Measurements from ENCODE around the gene CLCN6. TPM values are rescaled to one million over a fixed set of nuclear protein-coding genes. Genes with fewer than 3 reads are reported as not detected.
A peak's percentile ranks its signal among the peaks of the same experiment; 100 is the strongest.

Gene CLCN6
- total and polyA plus RNA-seq, 7 experiments from 2014 or later, result 3.4 to 23.0 (median 17.4) TPM

GRCh38 chr1:11839727-11840705, 34.0 kb downstream of the CLCN6 start:
- peaks cover 4 to 73% (median 7%) of the 10 kb centered on the region in 3 experiments for H3K36me3 ChIP-seq (ENCODE audit: control insufficient read depth in 2 of 3, insufficient read depth in 3 of 3, low read length in 3 of 3)
- Mint-ChIP-seq H3K4me1 (peaks cover 0 to 8% (median 4%) of the 10 kb centered on the region in 7 donors), H3K9me3 (peaks cover 0 to 3% (median 0%) of the 10 kb centered on the region in 11 donors), H3K27ac (no peak overlapping the region), H3K36me3 (peaks cover 10 to 55% (median 20%) of the 10 kb centered on the region in 5 donors), H3K27me3 (no peaks in the 10 kb centered on the region), H3K4me3 (no peak overlapping the region)
- no peak for DNase-seq
- ChIA-PET CTCF (interaction anchor here (0.6 to 1.4 kb wide), 4 partner anchors 9 to 260 kb away, joined by 3 to 5 read pairs (median 4); no protein-coding TSS in a partner anchor), POLR2A (interaction anchor here (6.2 kb wide), 1 partner anchor 69 kb away, joined by 45 read pairs; no protein-coding TSS in a partner anchor)
- no peaks in the 10 kb centered on the region for H3K4me1 ChIP-seq (ENCODE audit: control insufficient read depth in 2 of 2, insufficient read depth in 2 of 2, low read length in 2 of 2)
- no peak overlapping the region for H3K4me3 ChIP-seq (ENCODE audit: low read length)
- ATAC-seq, result no peak
- H3K9me3 ChIP-seq (ENCODE audit: control insufficient read depth in 2 of 3, low read length in 3 of 3), result no peaks in the 10 kb centered on the region
- intact Hi-C loops (cut with micrococcal nuclease), result loop anchor here (2.0 to 10.0 kb wide), 2 partner anchors 175 to 279 kb away; partner anchors contain the start of gene MIIP (in 1 of the 2)
- H3K27me3 ChIP-seq (ENCODE audit: control insufficient read depth in 2 of 2, insufficient read depth in 2 of 2, low read length in 2 of 2), result no peaks in the 10 kb centered on the region
- no peak overlapping the region for H3K27ac ChIP-seq (ENCODE audit: low read depth, low read length)

- H3K27ac Mint-ChIP-seq, result no peak overlapping the region
- Histone ChIP-seq H3K36me3 (ENCODE audit: control insufficient read depth in 2 of 3, insufficient read depth in 3 of 3, low read length in 3 of 3) (peaks cover 4 to 58% (median 7%) of the 10 kb centered on the region in 3 experiments), H3K9me3 (ENCODE audit: control insufficient read depth in 2 of 3, low read length in 3 of 3) (no peaks in the 10 kb centered on the region), H3K4me1 (ENCODE audit: control insufficient read depth in 2 of 2, insufficient read depth in 2 of 2, low read length in 2 of 2) (no peaks in the 10 kb centered on the region), H3K27ac (ENCODE audit: low read depth, low read length) (no peak overlapping the region), H3K4me3 (ENCODE audit: low read length) (no peak overlapping the region), H3K27me3 (ENCODE audit: control insufficient read depth in 2 of 2, insufficient read depth in 2 of 2, low read length in 2 of 2) (no peaks in the 10 kb centered on the region)
- ChIA-PET POLR2A (interaction anchor here (6.2 kb wide), 1 partner anchor 67 kb away, joined by 45 read pairs; no protein-coding TSS in a partner anchor), CTCF (interaction anchor here (1.2 kb wide), 1 partner anchor 51 kb away, joined by 4 read pairs; no protein-coding TSS in a partner anchor)
- ATAC-seq (no peak), DNase-seq (no peak)
- no peaks in the 10 kb centered on the region for H3K27me3 Mint-ChIP-seq
- H3K36me3 Mint-ChIP-seq, result peaks cover 6 to 51% (median 19%) of the 10 kb centered on the region in 5 donors
- intact Hi-C loops (cut with micrococcal nuclease), result no loop called here
- H3K4me3 Mint-ChIP-seq, result no peak overlapping the region
- H3K9me3 Mint-ChIP-seq, result peaks cover 0 to 3% (median 0%) of the 10 kb centered on the region in 11 donors
- peaks cover 0 to 15% (median 4%) of the 10 kb centered on the region in 7 donors for H3K4me1 Mint-ChIP-seq
These were observed 35.5 kb downstream of the CLCN6 start for GRCh38 chr1:11841245-11842153.

GRCh38 chr1:11842154-11843041, 36.4 kb downstream of the CLCN6 start:
- H3K4me3 Mint-ChIP-seq, result no peak overlapping the region
- no peak overlapping the region for H3K4me3 ChIP-seq (ENCODE audit: low read length)
- peaks cover 0 to 15% (median 4%) of the 10 kb centered on the region in 7 donors for H3K4me1 Mint-ChIP-seq
- ChIA-PET CTCF (no interaction called here), POLR2A (interaction anchor here (6.2 kb wide), 1 partner anchor 66 kb away, joined by 45 read pairs; no protein-coding TSS in a partner anchor)
- no peaks in the 10 kb centered on the region for H3K9me3 ChIP-seq (ENCODE audit: control insufficient read depth in 2 of 3, low read length in 3 of 3)
- H3K27me3 ChIP-seq (ENCODE audit: control insufficient read depth in 2 of 2, insufficient read depth in 2 of 2, low read length in 2 of 2), result no peaks in the 10 kb centered on the region
- H3K36me3 ChIP-seq (ENCODE audit: control insufficient read depth in 2 of 3, insufficient read depth in 3 of 3, low read length in 3 of 3), result peaks cover 4 to 49% (median 7%) of the 10 kb centered on the region in 3 experiments
- H3K27ac Mint-ChIP-seq, result peak overlapping the region in 1 of 9 donors; percentile 52
- no peaks in the 10 kb centered on the region for H3K27me3 Mint-ChIP-seq
- no peak overlapping the region for H3K27ac ChIP-seq (ENCODE audit: low read depth, low read length)
- H3K9me3 Mint-ChIP-seq, result peaks cover 0 to 3% (median 0%) of the 10 kb centered on the region in 11 donors
- peaks cover 6 to 51% (median 19%) of the 10 kb centered on the region in 5 donors for H3K36me3 Mint-ChIP-seq
- peak; percentile 37 for ATAC-seq
- H3K4me1 ChIP-seq (ENCODE audit: control insufficient read depth in 2 of 2, insufficient read depth in 2 of 2, low read length in 2 of 2), result no peaks in the 10 kb centered on the region
- DNase-seq, result no peak
- intact Hi-C loops (cut with micrococcal nuclease), result no loop called here

- H3K36me3 Mint-ChIP-seq, result peaks cover 5 to 33% (median 16%) of the 10 kb centered on the region in 5 donors
- Histone ChIP-seq H3K4me1 (ENCODE audit: control insufficient read depth in 2 of 2, insufficient read depth in 2 of 2, low read length in 2 of 2) (no peaks in the 10 kb centered on the region), H3K27ac (ENCODE audit: low read depth, low read length) (no peak overlapping the region), H3K9me3 (ENCODE audit: control insufficient read depth in 2 of 3, low read length in 3 of 3) (no peaks in the 10 kb centered on the region), H3K27me3 (ENCODE audit: control insufficient read depth in 2 of 2, insufficient read depth in 2 of 2, low read length in 2 of 2) (no peaks in the 10 kb centered on the region), H3K36me3 (ENCODE audit: control insufficient read depth in 2 of 3, insufficient read depth in 3 of 3, low read length in 3 of 3) (peaks cover 4 to 21% (median 7%) of the 10 kb centered on the region in 3 experiments), H3K4me3 (ENCODE audit: low read length) (no peak overlapping the region)
- peaks cover 0 to 13% (median 0%) of the 10 kb centered on the region in 7 donors for H3K4me1 Mint-ChIP-seq
- H3K27ac Mint-ChIP-seq, result peak overlapping the region in 1 of 9 donors; percentile 72
- CTCF ChIA-PET, result no interaction called here
- POLR2A ChIA-PET, result interaction anchor here (0.9 kb wide), 1 partner anchor 62 kb away, joined by 3 read pairs; no protein-coding TSS in a partner anchor
- H3K4me3 Mint-ChIP-seq, result no peak overlapping the region
- ATAC-seq (no peak), DNase-seq (peak in 6 of 9 donors; percentile 12 to 54 (median 25))
- peaks cover 0 to 3% (median 0%) of the 10 kb centered on the region in 11 donors for H3K9me3 Mint-ChIP-seq
- intact Hi-C loops (cut with micrococcal nuclease), result no loop called here
- peaks cover 0 to 5% (median 0%) of the 10 kb centered on the region in 5 donors for H3K27me3 Mint-ChIP-seq
These were observed 39.8 kb downstream of the CLCN6 start for GRCh38 chr1:11845641-11846335.

GRCh38 chr1:11847667-11848372, 41.8 kb downstream of the CLCN6 start, which contains the start of gene NPPA:
Gene NPPA, minus strand, starts transcription at chr1:11847783. Its CDS starts 99 bp downstream, at chr1:11847684.
- peaks cover 0 to 5% (median 0%) of the 10 kb centered on the region in 3 experiments for H3K36me3 ChIP-seq (ENCODE audit: control insufficient read depth in 2 of 3, insufficient read depth in 3 of 3, low read length in 3 of 3)
- CTCF ChIA-PET, result interaction anchor here (0.8 kb wide), 2 partner anchors 11 to 15 kb away, joined by 3 read pairs; no protein-coding TSS in a partner anchor
- peaks cover 0 to 1% (median 0%) of the 10 kb centered on the region in 11 donors for H3K9me3 Mint-ChIP-seq
- no peak within 1 kb of the TSS for H3K27ac Mint-ChIP-seq
- H3K27me3 Mint-ChIP-seq, result peaks cover 0 to 11% (median 7%) of the 10 kb centered on the region in 5 donors
- H3K9me3 ChIP-seq (ENCODE audit: control insufficient read depth in 2 of 3, low read length in 3 of 3), result no peaks in the 10 kb centered on the region
- H3K36me3 Mint-ChIP-seq, result peaks cover 3 to 19% (median 9%) of the 10 kb centered on the region in 5 donors
- H3K27ac ChIP-seq (ENCODE audit: low read depth, low read length), result no peak within 1 kb of the TSS
- intact Hi-C loops (cut with micrococcal nuclease), result no loop called here
- no peak for DNase-seq
- peaks cover 0 to 11% (median 0%) of the 10 kb centered on the region in 7 donors for H3K4me1 Mint-ChIP-seq
- no peak for ATAC-seq
- no peak within 1 kb of the TSS for H3K4me3 ChIP-seq (ENCODE audit: low read length)
- H3K4me3 Mint-ChIP-seq, result no peak within 1 kb of the TSS
- POLR2A ChIA-PET, result no interaction called here
- no peaks in the 10 kb centered on the region for H3K4me1 ChIP-seq (ENCODE audit: control insufficient read depth in 2 of 2, insufficient read depth in 2 of 2, low read length in 2 of 2)
- H3K27me3 ChIP-seq (ENCODE audit: control insufficient read depth in 2 of 2, insufficient read depth in 2 of 2, low read length in 2 of 2), result no peaks in the 10 kb centered on the region

All from naive thymus-derived CD4-positive, alpha-beta T cell (primary cell).